H1 (cell line): Measurements from ENCODE around the gene OR2Z1. TPM values are rescaled to one million over a fixed set of nuclear protein-coding genes. Genes with fewer than 3 reads are reported as not detected.
"Not testable (repeated sequence)": the region's sequence is repeated elsewhere in the genome, so short reads cannot be mapped to it uniquely, and the experiment has no call there.

ENCODE experiments used
- CTCF ChIA-PET: fragments of 300-600 bp; sonication (Branson Sonifier 250); formaldehyde crosslinking; loops from one replicate; lab custom pipeline; 2021; ENCODE audit not compliant: partially characterized antibody; lab: Charles Lee
- POLR2A ChIA-PET: fragments of 300-600 bp; sonication (Branson Sonifier 250); formaldehyde crosslinking; loops from one replicate; lab custom pipeline; 2021; ENCODE audit warnings: inconsistent platforms; ENCODE audit not compliant: partially characterized antibody; lab: Charles Lee
- DNase-seq, 2 experiments: peaks; one replicate each; pipeline versions ENCODE4 v3.0.0 to v3.0.0-alpha.2; 2010 to 2022; ENCODE audit warnings: low spot score in 2 of 2, low read depth in 1 of 2, mixed read lengths in 1 of 2
- FAIRE-seq: peaks from 2 replicates; lab custom pipeline; 2011; peaks lifted over from hg19 to GRCh38; lab: Jason Lieb, UNC
- H2AFZ ChIP-seq: 2 replicates; pipeline ENCODE4 v1.8.1; 2012; ENCODE audit warnings: low read length, inconsistent platforms
- H2AK5ac ChIP-seq: 2 replicates; pipeline ENCODE4 v1.6.1; 2013; ENCODE audit warnings: low read depth, low read length
- H2BK120ac ChIP-seq: replicated peaks from 2 replicates; pipeline ENCODE3; 2013; ENCODE audit warnings: low read depth, low read length, inconsistent platforms
- H2BK12ac ChIP-seq: 2 replicates; pipeline ENCODE4 v1.6.1; 2013; ENCODE audit warnings: low read depth, low read length
- H2BK15ac ChIP-seq: 2 replicates; pipeline ENCODE4 v1.6.1; 2013; ENCODE audit warnings: low read length
- H2BK20ac ChIP-seq: 2 replicates; pipeline ENCODE4 v1.6.1; 2013; ENCODE audit warnings: low read length
- H2BK5ac ChIP-seq: 2 replicates; pipeline ENCODE4 v1.6.1; 2013; ENCODE audit warnings: low read depth, low read length
- H3K14ac ChIP-seq: 2 replicates; pipeline ENCODE4 v1.6.1; 2013; ENCODE audit warnings: inconsistent platforms; ENCODE audit not compliant: insufficient read length
- H3K18ac ChIP-seq: 2 replicates; pipeline ENCODE4 v1.6.1; 2013; ENCODE audit warnings: low read length; ENCODE audit errors: extremely low read depth
- H3K23ac ChIP-seq: 2 replicates; pipeline ENCODE4 v1.6.1; 2013; ENCODE audit warnings: inconsistent platforms; ENCODE audit not compliant: insufficient read length
- H3K23me2 ChIP-seq: 2 replicates; pipeline ENCODE4 v1.6.1; 2013; ENCODE audit warnings: low read depth, low read length
- H3K27ac ChIP-seq: 2 replicates; pipeline ENCODE4 v1.6.1; 2011; ENCODE audit warnings: low read depth, low read length, inconsistent platforms
- H3K27me3 ChIP-seq, 4 experiments: replicated peaks in 1 of 4; 1 replicate in 1 of 4; 2 replicates in 3 of 4; pipeline versions ENCODE4 v1.6.1 to v1.8.1; 2011 to 2013; ENCODE audit warnings: low read length in 3 of 4, mild to moderate bottlenecking in 3 of 4, inconsistent platforms in 2 of 4, mixed read lengths in 2 of 4, moderate library complexity in 1 of 4; ENCODE audit not compliant: control insufficient read depth in 3 of 4, insufficient read depth in 3 of 4; ENCODE audit errors: extremely low read depth in 1 of 4
- H3K36me3 ChIP-seq, 4 experiments: 2 replicates each; pipeline versions ENCODE4 v1.6.1 to v1.8.1; 2011 to 2013; ENCODE audit warnings: mild to moderate bottlenecking in 4 of 4, low read length in 3 of 4, moderate library complexity in 2 of 4, control low read depth in 1 of 4, inconsistent platforms in 1 of 4; ENCODE audit not compliant: insufficient read depth in 4 of 4, control insufficient read depth in 2 of 4
- H3K4ac ChIP-seq: replicated peaks from 2 replicates; pipeline ENCODE3; 2013; ENCODE audit warnings: low read length, low read depth, mixed read lengths, inconsistent platforms; ENCODE audit not compliant: insufficient read length
- H3K4me1 ChIP-seq, 4 experiments: replicated peaks in 1 of 4; 1 replicate in 1 of 4; 2 replicates in 3 of 4; pipeline versions ENCODE4 v1.6.1 to v1.8.1; 2011 to 2013; ENCODE audit warnings: low read length in 3 of 4, inconsistent platforms in 2 of 4, mixed read lengths in 1 of 4; ENCODE audit not compliant: insufficient read depth in 4 of 4, control insufficient read depth in 3 of 4
- H3K4me2 ChIP-seq, 2 experiments: 2 replicates each; pipeline versions ENCODE4 v1.6.1 to v1.8.1; 2011 to 2013; ENCODE audit warnings: low read depth in 2 of 2, low read length in 2 of 2, control low read depth in 1 of 2, inconsistent platforms in 1 of 2, mild to moderate bottlenecking in 1 of 2; ENCODE audit not compliant: insufficient read depth in 1 of 2
- H3K4me3 ChIP-seq, 4 experiments: fragments of 200-600, 300-600 bp in 1 of 4; sonication (generic), shearing (Covaris generic), sonication (Bioruptor Twin) in 1 of 4; 2 replicates each; pipeline versions ENCODE4 v1.5.1 to v1.8.1; 2011 to 2016; ENCODE audit warnings: low read length in 4 of 4, low read depth in 3 of 4, control low read depth in 2 of 4, inconsistent platforms in 2 of 4, mild to moderate bottlenecking in 2 of 4, mixed read lengths in 1 of 4, moderate library complexity in 1 of 4; ENCODE audit not compliant: insufficient read depth in 2 of 4; ENCODE audit errors: extremely low read depth in 1 of 4
- H3K56ac ChIP-seq: replicated peaks from 2 replicates; pipeline ENCODE3; 2013; ENCODE audit warnings: low read depth, mild to moderate bottlenecking, mixed read lengths, low read length, inconsistent platforms; ENCODE audit not compliant: insufficient read length
- H3K79me1 ChIP-seq: 2 replicates; pipeline ENCODE4 v1.6.1; 2013; ENCODE audit warnings: low read depth, low read length, control low read depth
- H3K79me2 ChIP-seq, 2 experiments: 2 replicates each; pipeline versions ENCODE4 v1.6.1 to v1.8.1; 2012 to 2013; ENCODE audit warnings: low read length in 2 of 2, mild to moderate bottlenecking in 2 of 2, inconsistent platforms in 1 of 2; ENCODE audit not compliant: insufficient read depth in 2 of 2, control insufficient read depth in 1 of 2
- H3K9ac ChIP-seq, 4 experiments: replicated peaks in 1 of 4; 1 replicate in 1 of 4; 2 replicates in 3 of 4; pipeline versions ENCODE4 v1.6.1 to v1.8.1; 2011 to 2013; ENCODE audit warnings: low read depth in 3 of 4, low read length in 3 of 4, control low read depth in 2 of 4, mild to moderate bottlenecking in 2 of 4, moderate library complexity in 2 of 4, inconsistent platforms in 1 of 4; ENCODE audit errors: extremely low read depth in 1 of 4
- H3K9me3 ChIP-seq, 2 experiments: 2 replicates each; pipeline versions ENCODE4 v1.6.1 to v1.8.1; 2012 to 2013; ENCODE audit warnings: mild to moderate bottlenecking in 2 of 2, moderate library complexity in 2 of 2, control low read depth in 1 of 2, inconsistent platforms in 1 of 2, low read depth in 1 of 2, low read length in 1 of 2, mixed read lengths in 1 of 2; ENCODE audit not compliant: insufficient read depth in 2 of 2
- H4K20me1 ChIP-seq, 2 experiments: replicated peaks in 1 of 2; 2 replicates each; pipeline versions ENCODE3 to v1.8.1; 2011 to 2013; ENCODE audit warnings: inconsistent platforms in 2 of 2, low read length in 2 of 2, mild to moderate bottlenecking in 1 of 2; ENCODE audit not compliant: insufficient read depth in 2 of 2, control insufficient read depth in 1 of 2
- H4K5ac ChIP-seq: 2 replicates; pipeline ENCODE4 v1.6.1; 2013; ENCODE audit warnings: low read length, low read depth, mixed read lengths, inconsistent platforms; ENCODE audit not compliant: insufficient read length
- H4K8ac ChIP-seq: 2 replicates; pipeline ENCODE4 v1.8.0; 2013; ENCODE audit warnings: mild to moderate bottlenecking, moderate library complexity, low read length, inconsistent platforms; ENCODE audit not compliant: insufficient read depth; ENCODE audit errors: extremely low read depth
- H4K91ac ChIP-seq: replicated peaks from 2 replicates; pipeline ENCODE3; 2013; ENCODE audit warnings: low read length, mixed read lengths, inconsistent platforms; ENCODE audit not compliant: insufficient read length
- WGBS, 2 experiments: shearing (Covaris generic) in 1 of 2; methylation state at CpG; one replicate each; pipeline versions ENCODE4 v1.1.6 to v1.1.7; 2013 to 2015; ENCODE audit warnings: low lambda C conversion rate in 2 of 2, mixed read lengths in 2 of 2, inconsistent platforms in 1 of 2, low coverage in 1 of 2, missing lambda C conversion rate in 1 of 2; ENCODE audit not compliant: insufficient replicate concordance in 2 of 2, insufficient coverage in 1 of 2, insufficient read length in 1 of 2; ENCODE audit errors: extremely low coverage in 1 of 2, missing lambda C conversion rate in 1 of 2; 5-methylcytosine and 5-hydroxymethylcytosine counted together
- polyA plus RNA-seq, 7 experiments: library from polyadenylated mRNA; depleted of rRNA in 3 of 7; stranded (reverse) in 5 of 7; unstranded in 2 of 7; fragments of >200 nt in 5 of 7; fragments of 200-250 nt in 2 of 7; gene quantifications; 1 replicate in 5 of 7; 2 replicates in 1 of 7; 4 replicates in 1 of 7; pipeline versions ENCODE4 v1.2.1 to v1.2.3, GENCODE V29; 2011 to 2013; ENCODE audit warnings: missing spikeins in 2 of 7, mixed read lengths in 2 of 7
- total RNA-seq: library from RNA; stranded (reverse); fragmentation: NEBNext Ultra II Directional; extraction: Animal tissue kit (Norgen Biotek cat#: 25700); gene quantifications from 2 replicates; pipeline ENCODE4 v1.2.1, GENCODE V29; 2021

OR2Z1 gene
- total and polyA plus RNA-seq, 2 of the 8 experiments (the other 6 are each of a cell fraction or from before 2014, with no cell fraction given), result not detected

DNA sequence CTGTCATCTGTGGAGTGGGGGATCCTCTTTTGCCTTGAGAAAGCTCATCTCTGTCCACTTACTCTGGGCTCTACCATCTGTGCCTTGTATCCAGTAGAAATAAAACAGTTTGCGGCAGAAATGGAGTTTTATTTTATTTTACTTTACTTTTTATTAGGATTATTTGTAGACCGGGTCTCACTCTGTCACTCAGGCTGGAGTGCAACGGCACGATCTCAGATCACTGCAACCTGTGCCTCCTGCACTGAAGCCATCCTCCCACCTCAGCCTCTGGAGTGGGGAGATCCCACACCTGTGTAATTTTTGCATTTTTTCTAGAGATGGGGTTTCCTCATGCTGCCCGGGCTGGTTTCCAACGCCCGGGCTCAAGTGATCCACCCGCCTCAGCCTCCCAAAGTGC lies 47.8 kb downstream of the OR2Z1 start:
- H3K36me3 ChIP-seq, H2AK5ac ChIP-seq, H3K27ac ChIP-seq, H3K4me3 ChIP-seq, H4K8ac ChIP-seq, H3K79me1 ChIP-seq, H4K5ac ChIP-seq, H2BK5ac ChIP-seq, H3K56ac ChIP-seq, POLR2A ChIA-PET, H3K9ac ChIP-seq, H4K20me1 ChIP-seq, H4K91ac ChIP-seq, H3K18ac ChIP-seq, H2BK120ac ChIP-seq, H2BK12ac ChIP-seq, H3K4ac ChIP-seq, H3K4me2 ChIP-seq, H3K79me2 ChIP-seq, H3K4me1 ChIP-seq, H3K23ac ChIP-seq, H2BK20ac ChIP-seq, H2BK15ac ChIP-seq, CTCF ChIA-PET, H3K23me2 ChIP-seq, FAIRE-seq, H3K14ac ChIP-seq, H3K27me3 ChIP-seq, DNase-seq, H3K9me3 ChIP-seq, H2AFZ ChIP-seq: not testable (repeated sequence)
- 77% methylated on average over 4 of the region's 8 CpGs; no CpG with 5 or more reads in 1 of the 2 experiments for WGBS, 2 experiments

DNA sequence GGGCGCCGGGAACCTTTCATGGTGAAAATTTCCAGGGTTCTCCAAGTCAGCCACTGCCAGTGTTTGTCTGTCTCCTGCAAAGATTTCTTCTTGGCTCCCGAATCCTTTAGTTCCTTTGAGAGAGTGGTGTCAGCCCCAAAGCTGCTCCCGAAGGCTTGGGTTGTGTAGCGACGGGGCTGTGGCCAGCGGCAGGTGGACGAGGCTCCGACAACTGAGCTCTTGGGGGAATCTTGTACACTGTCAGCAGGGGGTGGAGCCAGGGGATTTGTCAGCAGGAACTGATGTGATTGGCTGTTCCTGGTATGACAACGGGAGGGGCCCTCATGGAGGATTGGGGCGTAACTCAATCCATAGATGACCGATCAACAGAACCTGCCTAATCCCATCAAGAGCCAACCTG lies 52.2 kb downstream of the OR2Z1 start:
- POLR2A ChIA-PET, H3K23ac ChIP-seq, H2BK15ac ChIP-seq, H3K4ac ChIP-seq, H2BK12ac ChIP-seq, H4K5ac ChIP-seq, H2BK120ac ChIP-seq, CTCF ChIA-PET, DNase-seq, H3K14ac ChIP-seq, H3K9ac ChIP-seq, H4K20me1 ChIP-seq, H3K4me1 ChIP-seq, FAIRE-seq, H3K23me2 ChIP-seq, H2BK20ac ChIP-seq, H2AK5ac ChIP-seq, H3K9me3 ChIP-seq, H3K79me1 ChIP-seq, H3K27me3 ChIP-seq, H3K79me2 ChIP-seq, H3K56ac ChIP-seq, H3K27ac ChIP-seq, H2BK5ac ChIP-seq, H4K91ac ChIP-seq, H4K8ac ChIP-seq, H3K4me3 ChIP-seq, H3K18ac ChIP-seq, H3K36me3 ChIP-seq, H3K4me2 ChIP-seq, H2AFZ ChIP-seq: not testable (repeated sequence)
- WGBS, 2 experiments, result no CpG with 5 or more reads among the region's 12 CpGs
